ENCODE data around the gene HOXA9.

The HOXA9 gene

DNA sequence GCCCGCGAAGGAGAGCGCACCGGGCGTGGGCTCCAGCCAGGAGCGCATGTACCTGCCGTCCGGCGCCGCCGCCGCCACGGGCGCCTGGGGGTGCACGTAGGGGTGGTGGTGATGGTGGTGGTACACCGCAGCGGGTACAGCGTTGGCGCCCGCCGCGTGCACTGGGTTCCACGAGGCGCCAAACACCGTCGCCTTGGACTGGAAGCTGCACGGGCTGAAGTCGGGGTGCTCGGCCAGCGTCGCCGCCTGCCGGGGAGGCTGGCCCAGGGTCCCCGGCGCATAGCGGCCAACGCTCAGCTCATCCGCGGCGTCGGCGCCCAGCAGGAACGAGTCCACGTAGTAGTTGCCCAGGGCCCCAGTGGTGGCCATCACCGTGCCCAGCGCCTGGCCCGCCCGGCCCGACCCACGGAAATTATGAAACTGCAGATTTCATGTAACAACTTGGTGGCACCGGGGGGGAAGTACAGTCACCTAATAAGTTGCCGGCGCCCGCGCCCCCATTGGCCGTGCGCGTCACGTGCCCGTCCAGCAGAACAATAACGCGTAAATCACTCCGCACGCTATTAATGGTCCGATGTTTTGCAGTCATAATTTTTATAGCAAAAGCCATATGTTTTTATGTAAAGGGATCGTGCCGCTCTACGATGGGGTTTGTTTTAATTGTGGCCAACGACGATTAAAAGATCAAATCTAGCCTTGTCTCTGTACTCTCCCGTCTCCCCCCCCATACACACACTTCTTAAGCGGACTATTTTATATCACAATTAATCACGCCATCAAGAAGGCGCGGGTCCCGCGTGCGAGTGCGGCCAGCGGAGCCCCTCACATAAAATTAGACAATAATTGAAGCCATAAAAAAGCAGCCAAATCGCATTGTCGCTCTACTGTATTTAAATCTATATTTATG lies at the start of gene HOXA9:
Gene HOXA9 (minus strand): TSS at position 449 of the 907 bp plus-strand sequence. CDS start 80 bp downstream, at position 369.
- peak; percentile 97 for FAIRE-seq

DNA sequence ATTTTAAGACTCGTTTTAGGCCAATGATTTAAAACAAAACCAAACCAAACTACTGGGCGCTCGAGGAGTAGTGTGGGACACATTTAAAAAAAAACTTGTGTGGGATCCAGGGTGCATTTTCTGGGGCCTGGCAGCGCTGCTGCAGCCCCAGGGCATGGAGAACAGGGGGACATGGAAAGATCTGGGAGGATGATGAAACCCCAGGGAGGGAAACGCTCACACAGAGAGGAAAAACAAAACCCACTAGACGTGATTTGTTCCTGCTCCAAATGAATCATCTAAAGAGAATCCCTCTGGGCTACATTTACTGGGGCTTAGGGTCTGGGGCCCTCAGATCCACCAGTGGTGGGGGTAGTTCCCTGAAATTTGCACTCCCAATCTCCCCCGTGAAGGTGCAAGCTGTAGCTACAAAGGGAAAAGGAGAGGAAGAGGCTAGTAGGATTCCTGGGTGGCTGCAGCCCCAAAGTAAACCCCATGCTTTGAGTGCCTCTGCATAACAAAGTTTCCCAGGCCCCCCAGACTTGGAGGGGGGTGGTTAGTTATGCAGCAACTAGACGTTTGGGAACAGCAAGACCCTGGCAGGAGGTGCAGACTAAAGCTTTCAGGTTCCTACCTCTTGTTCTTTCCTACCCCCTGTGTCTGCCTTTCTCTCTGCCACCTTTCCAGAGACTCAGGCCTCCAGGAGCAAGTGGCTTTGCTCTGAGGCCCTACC lies 49.1 kb upstream of the HOXA9 start:
- no peak for FAIRE-seq

DNA sequence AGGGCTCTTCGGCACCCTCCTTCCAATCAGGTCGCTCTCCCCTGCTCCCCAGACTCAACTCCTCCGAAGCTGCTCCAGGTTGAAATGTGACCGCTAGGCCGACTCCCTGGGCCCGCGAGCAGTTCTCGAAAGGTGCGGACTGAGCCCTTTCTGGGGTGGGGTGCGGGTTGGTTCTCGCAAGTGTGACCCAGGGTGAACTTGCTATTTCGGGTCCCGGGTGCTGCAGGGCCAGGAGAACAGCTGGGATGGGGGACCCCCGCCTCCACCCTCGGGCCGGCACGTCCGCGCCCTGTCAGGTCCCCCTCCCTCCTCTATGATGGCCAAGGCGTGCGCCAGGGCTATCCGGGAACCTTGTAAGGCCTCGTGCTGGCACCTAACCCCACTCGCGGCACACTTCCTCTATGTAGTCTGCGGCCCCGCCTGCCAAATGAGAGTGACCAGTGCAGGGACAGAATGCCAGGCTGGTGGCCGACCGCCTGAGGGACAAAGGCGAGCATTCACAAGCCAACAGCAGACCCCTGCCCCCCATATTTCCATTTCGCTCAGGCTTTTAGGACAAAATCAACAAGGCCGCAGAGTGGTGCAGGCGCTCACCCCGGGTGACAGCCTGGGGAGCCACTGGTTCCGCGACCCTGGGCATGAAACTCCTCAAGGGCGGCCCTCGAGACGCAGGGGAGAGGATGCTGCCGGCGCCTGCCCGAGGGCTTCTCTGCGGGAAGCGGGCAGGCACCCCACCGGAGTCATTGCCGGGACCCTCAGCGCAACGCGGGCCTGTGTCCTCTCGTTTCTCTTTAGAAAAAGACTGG lies 48.3 kb upstream of the HOXA9 start:
- no peak for FAIRE-seq

DNA sequence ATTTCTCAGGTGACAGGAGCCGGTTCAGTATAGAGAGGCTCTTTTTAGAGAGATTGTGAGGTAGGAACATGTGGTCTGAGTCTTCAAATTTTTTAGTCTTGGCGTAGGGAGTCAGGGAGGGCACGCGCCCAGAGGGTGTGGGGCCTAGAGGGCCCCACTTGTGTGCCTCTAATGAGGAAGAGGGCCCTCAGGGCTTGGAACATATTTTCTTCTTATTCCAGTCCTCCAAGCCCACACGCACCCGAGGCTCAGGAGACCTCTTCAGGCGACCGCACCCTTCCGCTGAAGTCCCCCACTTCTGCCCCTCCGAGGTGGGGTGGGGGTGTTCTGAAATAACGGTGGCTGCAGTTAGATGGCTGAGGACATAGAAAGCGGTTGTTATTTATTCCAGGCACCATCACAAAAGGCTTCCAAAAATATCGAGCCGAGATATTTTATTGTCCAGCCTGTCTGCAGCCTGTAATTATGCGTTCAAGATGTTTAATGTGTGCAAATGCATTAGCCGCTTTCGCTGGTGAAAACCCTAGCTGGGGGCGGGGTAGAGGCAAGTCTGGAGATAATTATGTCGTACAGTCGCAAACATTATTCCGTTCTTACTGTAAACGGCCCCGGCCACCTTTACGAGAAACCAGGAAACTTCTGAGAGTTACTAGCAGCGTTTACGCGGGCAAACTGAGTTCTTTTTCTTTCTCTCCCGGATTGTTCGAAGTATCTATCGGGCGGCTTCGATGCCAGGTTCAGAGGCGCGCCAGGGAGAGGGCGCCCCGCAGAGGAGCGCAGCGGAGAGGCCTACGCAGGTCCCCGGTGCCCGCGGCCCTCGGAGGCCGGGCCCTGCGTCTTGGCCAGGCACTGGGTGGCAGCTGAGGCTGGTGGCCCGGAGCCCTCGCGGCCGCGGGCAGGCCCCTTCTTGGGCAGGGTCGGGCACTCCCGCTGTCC lies 47.4 kb upstream of the HOXA9 start:
- no peak for FAIRE-seq

DNA sequence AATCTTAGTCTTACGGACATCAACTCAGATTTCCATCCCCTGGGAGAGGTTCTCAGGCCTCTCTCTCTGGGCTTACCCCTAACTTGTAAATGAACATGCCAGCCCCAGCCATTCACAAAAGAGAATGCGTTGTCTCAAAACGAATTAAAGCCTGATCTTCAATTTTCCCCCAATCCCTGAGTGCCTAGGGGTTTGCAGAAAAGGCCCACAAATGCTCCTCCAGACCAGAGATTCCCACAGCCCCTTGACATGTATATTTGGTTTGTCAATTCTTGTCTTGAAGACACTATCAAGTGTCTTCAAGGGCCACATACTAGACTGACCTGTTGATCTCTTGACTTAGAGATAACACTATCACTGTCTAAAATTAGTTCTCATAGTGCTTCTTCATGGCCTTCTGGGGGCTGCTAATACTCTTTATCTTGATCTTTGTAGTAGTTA lies 46.4 kb upstream of the HOXA9 start:
- FAIRE-seq: no peak

DNA sequence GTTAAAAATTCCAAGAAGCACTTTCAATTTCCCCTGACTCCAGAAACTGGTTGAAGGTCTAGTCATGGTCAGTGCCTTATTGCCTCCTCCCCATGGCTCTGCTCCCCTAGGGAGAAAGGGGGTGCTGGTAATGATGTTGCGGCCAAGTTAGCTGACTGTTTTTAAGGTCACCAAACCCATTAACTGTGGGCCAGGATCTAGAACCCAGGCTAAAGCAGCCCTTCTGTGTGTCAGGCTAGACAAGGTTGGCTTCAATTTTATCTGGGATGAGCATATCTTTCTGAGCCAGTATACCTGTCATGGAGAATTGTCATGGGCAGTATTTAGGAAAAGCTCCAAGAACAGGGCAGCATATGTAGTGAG lies 45.7 kb upstream of the HOXA9 start:
- no peak for FAIRE-seq

DNA sequence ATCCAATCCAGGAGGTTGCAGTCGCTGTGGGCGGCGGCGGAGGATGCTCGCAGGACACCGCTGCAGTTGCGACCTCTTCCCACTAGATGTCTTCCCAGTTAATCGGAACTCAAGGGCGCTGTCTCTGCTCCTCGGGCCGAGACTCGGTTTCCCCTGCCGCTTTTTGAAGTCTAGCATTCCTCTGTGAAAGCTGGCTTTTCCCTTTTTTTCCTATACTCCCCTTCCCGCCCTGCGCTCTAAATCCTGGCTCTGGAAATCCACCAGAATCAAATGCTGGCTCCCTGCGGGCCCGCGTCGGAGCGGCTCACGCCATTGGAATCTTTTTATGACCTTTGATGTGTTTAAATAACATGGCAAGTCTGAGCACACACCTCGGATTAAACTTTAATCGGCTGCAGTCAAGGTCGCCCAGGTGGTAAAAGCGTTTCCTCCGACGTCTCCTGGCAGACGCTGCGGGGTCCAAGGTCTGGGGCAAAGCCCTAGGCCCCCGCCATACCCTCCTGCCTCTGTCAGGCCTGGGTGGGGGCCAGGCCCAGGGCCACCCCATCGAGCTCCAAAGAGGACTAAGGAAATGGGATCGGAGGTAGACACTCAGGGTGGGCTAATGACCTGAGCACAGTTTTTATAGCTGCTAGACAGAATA lies 45.2 kb upstream of the HOXA9 start:
- no peak for FAIRE-seq

DNA sequence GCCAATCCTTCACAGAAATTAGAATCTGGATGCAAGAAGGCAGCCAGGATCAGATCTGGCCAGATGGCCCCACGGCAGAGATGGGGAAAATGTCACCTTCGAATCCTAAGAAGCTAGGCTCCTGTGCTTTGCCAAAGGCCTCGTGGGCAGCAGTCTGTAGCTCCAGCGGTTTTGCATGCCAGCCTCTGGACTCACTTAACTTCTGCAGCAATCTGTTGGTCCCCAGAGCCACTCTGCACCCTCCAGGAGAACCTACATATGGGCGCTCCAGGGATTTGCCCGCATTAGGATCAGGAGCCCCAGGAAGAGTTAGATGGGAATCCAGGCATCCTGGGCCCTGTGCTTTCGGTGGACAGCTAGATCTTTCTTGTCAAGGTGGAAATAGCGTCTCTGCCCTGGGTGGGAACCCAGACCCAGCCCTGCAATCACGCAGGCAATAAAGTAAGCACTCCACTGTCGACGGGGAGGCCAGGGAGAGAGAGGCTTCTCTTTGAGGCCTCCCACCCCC lies 44.6 kb upstream of the HOXA9 start:
- FAIRE-seq: no peak

DNA sequence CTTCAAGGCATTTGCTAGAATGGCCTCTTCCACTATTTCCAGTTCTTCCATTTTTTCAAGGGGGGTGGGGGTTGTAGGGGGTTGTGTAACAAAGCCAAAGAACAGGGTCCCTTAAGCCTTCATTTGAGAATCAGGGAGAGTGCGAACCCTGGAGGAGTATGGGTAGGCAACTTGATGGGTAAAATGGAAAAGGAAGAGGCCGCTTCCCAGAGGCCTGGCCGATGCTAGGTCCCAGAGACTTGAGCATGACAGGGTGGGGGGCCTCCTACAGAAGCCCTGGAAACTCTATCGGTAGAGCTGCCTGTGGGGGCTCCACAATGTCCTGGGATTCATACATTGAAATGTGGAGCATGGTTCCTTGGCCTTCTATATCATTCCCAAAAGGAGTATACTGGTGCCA lies 43.7 kb upstream of the HOXA9 start:
- FAIRE-seq: no peak

DNA sequence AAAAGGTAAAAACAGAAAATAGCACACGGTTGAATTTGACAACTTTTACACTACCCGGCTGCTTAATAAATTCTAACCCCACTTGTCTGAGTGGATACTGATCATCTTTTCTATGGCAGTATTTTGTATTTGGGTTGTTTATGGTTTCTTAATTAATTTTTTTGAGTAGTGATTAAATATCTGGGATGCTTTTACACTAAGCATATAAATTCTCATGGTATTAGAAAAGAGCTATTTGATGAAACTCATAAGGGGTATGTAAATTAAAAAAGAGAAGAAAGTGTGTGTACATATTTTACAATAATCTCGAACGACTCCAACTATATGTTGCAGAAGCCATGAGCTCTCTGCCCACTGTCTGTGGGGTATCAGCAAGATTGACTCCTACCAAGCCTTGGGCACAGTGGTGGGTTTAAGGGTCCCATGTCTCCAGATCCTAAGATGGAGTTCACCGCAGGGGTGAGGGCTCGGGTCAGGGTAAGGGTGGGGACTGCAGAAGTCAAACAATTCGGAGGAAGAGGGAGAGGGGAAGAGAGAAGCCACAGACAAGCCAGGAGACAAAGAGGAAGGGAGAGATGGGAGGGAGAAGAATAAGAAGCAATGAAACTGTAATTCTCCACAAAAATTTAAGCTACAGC lies 42.1 kb upstream of the HOXA9 start:
- no peak for FAIRE-seq

DNA sequence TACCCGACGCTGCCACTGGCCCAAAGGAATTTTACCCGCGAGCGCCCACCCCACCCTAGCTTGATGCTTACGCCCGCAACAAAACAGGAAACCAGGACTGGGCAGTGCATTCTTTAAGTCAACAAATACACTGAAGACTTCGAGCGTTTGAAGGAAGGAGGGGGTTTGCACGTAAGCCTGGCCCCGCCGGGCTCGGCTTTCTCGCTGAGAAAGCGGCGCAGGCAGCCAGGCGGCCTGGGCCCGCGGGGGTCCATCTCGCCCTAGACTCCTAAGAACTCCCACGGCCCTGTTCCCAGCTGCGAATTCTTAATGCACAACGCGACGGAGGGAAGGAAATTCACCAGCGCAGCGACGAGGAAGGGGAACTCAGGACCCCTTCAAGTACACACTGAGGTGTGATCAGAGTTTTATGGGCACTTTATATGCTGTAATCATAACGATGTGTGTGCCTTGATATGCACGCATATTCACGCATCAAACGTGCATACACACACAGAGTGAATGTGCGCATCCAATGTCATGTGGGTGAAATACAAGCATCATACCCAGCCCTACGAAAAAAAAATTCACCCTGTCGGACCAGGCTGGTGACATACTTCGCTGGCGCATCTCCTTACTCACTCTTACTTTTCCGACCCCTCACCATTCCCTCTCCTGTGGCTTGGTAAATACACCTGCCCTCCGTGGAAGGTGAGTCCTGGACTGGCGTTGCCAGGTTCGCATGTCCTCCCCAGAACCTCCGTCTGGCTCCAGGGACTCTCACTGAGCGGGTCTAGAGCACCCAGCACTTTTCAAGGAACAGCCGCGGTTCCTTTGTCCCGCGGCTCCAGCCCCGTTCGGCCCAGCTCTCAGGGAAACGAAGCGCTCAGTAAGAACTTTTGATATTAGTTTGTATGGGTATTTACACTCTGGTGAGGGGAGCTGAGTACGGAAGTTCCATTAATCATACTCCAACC lies 40.3 kb upstream of the HOXA9 start:
- no peak for FAIRE-seq

DNA sequence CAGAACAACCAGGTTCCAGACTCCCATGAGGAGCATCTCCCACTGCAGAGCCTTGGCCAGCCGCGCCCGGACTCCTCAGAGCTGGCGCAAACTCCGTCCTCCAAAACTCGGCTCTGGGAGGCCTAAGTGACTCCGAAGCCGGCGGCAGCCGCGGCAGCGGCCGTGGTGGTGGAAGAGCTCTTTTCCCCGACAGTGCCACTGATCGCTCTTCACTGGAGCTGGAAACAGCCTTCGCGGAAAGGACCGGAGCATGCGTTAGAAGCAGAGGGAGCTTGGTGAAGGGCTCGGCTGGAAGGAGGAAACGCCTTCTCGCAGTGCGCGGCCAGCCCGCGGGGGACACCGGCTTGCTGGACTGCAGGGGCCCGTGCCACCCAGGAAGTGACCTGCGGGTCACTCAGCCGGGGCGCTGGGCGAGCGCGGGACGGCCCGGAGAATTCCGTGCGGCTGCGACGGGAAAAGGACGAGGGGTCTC lies 39.5 kb upstream of the HOXA9 start:
- no peak for FAIRE-seq

DNA sequence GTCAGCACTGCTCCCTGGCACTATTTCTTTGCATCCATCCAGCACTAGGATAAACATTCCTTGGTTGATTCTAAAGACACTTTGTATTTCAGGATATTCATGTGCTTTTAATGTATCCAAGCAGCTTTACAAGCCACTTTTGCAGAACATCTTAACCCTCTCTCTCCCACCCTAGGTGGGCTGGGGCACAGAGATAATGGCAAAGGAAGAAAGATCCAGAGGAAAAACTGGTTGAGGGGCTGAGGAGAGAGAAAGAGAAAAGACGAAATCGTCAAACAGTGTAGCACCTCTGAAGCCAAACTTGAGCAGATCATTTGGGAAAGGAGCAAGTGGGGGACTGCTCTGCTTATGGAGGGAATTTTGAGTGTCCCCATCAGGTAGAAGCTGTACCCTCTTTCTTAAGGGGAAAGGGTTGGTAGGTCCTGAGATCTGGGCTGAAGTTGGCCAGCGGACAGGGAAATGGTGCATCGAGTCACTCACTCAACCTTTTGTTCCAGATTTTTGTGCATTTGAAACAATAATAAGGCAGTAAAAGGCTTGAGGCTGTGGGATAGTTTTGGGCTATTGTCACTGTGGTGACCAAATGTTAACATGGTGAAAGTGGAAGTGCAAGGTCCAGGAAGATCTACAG lies 38.7 kb upstream of the HOXA9 start:
- no peak for FAIRE-seq

DNA sequence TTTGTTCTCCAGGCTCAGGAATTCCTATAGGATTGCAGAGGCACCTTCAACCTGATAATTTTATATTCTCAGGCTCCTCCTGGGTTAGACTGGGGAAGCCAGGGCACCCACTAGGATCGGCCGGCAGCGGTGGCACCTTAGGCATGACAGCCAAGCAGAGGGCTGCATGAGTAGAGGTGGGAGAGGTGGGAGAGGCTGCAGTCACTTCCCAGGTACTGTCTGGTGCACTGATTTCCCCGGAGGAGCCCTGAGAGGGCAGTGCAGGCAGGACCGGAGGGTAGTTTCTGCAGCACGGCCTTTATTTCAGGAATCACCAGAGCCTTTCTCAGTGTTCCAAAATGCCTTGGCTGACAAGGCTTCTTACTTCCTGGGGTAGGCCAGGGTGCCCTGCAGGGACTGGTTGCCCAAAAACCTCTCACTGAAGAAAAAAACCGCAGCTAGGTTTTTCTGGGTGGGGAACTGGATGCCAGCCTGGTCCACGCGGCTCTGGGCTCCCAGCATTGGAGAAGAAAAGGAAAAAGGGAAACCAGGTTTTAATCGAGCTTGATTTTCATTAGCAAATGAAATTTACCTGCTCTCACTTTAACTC lies 38.1 kb upstream of the HOXA9 start:
- FAIRE-seq: no peak

DNA sequence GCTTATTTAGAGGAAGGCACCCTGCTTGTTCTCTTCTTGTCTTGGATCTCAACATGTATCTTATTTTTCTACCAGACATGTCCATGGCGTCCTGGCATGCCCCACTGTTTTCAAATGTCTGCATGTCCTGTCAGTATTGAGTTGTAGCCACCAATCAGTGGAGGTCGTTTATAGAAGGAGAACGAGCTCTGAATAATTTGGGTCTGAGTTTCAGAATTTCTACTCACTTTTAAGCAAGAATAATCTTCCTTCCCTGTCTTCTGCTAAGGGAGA lies 37.5 kb upstream of the HOXA9 start:
- FAIRE-seq: peak; percentile 13

DNA sequence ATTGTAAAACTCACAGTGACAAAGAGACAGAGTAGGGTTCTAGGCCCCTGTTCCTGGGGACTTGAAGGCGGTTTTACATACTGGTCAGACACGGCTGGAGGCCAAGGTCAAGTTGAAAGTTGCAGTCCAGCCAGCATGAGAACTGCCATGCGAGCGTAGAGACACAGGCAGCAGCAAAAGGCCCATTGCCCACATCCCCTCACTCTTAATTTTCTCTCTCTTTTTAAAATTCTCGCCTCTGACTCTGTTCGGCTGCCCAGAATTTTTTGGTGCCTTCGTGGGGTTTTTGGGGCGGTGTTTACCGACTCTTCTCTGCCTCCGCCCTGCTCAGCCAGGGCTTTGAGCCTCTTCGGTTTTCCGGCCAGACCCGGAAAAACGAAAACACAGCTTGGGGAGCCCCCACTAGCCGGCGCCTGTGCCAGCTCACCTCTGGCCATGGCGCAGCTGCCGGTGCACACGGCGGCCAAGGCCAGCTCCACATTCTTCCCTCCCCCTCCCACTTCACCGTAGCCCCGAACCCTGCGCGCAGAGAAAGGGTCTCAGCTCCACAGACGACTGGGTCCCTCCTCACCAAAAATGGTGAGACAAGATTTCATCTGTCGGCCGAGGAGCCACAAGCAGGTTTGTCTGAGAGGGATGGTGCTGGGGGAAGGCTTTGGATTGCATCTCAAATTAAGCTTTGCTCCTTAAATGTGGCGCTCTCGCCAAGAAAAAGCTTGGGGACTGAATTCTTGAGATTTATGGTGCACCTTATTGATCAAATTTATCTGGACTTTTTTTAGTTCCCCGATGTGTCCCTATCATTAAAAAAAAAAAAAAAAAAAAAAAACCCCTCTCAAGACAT lies 36.9 kb upstream of the HOXA9 start:
- no peak for FAIRE-seq

DNA sequence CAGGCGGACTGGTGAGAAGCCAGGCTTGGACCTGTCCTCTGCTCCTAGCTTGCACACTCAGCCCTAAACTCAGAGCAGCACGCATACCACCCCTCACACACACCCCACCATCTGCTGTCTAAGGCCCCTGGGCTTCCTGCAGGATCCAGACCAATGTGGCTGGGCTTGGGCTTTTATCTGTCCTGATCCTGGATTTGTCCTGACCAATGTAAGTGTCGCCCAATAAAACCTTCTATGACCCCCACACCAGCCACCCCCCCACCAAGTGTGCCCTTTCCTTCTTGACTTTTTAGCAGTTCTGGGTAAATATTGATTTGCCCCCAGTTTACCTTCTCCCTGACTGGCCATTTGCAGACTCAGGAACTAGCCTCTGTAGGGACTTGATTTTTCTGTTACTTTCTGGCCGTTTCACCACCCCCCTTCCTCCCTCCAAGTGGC lies 36.3 kb upstream of the HOXA9 start:
- no peak for FAIRE-seq

All from G401.6 (cell line).